Measurements from ENCODE around the gene ZNF593OS.

Gene ZNF593OS

DNA sequence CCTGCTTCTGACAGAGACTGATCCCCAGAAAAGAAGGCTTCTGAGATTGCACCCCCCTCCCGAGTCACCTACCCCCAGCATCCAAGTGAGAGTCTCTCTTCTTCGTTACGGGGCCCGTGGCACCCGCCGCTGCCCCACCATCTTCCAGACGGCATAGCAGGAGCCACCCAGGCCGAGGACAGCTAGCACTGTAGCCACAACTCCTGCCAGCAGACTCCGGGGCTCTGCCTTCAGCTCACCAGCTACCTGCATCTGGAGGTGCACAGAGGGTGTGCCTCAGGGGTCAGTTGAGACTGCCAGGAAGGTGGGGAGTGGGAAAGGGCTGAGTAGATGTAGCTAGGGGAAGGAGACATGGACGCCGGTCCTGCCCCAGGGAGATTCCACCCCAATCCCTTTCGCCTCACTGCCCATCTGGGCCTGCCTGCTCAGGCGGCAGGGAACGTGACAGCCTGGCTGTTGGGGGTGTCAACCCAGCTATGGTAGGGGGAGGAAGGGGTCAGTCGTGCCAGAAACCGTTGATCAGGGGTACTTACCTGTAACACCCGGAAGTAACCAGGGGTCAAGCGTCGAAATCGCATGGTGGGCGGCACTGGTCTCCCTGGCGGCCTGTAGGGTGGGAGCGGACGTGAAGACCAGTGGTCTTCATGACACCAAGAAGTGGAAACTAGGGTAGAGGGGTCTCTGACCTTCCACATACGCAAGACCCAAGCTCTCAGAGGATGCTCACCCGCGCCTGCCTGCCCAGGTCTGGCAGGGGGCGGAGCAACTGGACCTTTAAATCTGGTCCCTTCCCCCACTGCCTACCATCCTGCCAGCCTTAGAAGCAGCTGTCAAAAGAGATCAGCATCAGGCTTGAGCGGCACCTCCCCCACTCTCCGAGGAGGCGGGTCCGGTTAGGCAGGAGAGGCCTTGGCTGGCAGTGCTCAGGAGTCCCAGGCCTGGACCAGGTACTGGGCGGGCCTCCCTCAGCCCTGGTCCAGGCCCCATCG lies at the start of gene ZNF593OS:
Gene ZNF593OS, minus strand, starts transcription at position 749 of the 989 bp plus-strand sequence. Its CDS starts 171 bp downstream, at position 578.
- no peak for DNase-seq (ENCODE audit: low read depth in 2 of 2)

- DNase-seq (ENCODE audit: low read depth in 2 of 2) = no peak
Measured at GRCh38 chr1:26221094-26221493, 49.5 kb upstream of the ZNF593OS start.

- no peak for DNase-seq (ENCODE audit: low read depth in 2 of 2)
Measured at GRCh38 chr1:26220199-26220912, 48.7 kb upstream of the ZNF593OS start.

GRCh38 chr1:26218906-26219494 lies 47.4 kb upstream of the ZNF593OS start:
- no peak for DNase-seq (ENCODE audit: low read depth in 2 of 2)

DNA sequence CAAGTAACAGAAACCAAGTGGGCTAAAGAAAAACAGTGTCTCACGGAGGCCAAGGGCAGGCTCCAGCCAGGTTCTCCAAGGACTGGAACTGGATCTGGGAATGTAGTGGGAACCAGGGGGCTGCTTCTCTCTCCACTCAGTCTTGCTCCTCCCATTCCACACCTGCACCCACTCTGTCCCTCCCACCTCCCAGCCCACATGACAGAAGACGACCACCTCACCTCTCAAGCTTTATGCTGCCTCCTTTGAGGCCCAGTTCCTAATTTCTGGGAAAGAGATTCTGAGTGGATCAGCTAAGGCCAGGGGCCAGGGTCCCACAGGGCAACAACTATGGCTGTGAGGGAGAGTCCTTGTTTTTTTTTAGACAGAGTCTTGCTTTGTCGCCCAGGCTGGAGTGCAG lies 43.6 kb upstream of the ZNF593OS start:
- no peak for DNase-seq (ENCODE audit: low read depth in 2 of 2)

DNA sequence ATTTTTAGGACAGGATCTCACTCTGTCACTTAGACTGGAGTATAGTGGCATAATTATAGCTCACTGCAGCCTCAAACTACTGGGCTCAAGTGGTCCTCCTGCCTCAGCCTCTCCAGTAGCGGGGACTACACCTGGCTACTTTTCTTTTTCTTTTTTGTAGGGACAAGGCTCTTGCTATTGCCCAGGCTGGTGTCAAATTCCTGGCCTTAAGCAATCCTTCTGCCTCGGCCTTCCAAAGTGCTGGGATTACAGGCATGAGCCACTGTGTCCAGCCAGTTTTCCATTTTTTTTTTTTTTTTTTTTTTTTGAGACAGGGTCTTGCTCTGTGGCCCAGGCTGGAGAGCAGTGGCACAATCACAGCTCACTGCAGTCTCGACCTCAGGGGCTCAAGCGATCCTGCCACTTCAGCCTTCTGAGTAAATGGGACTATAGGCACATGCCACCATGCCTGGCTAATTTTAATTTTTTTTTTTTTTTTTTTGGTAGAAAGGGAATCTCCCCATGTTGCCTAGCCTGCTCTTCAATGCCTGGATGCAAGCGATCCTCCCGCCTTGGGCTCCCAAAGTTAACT lies 41.8 kb upstream of the ZNF593OS start:
- DNase-seq (ENCODE audit: low read depth in 2 of 2) = no peak

DNA sequence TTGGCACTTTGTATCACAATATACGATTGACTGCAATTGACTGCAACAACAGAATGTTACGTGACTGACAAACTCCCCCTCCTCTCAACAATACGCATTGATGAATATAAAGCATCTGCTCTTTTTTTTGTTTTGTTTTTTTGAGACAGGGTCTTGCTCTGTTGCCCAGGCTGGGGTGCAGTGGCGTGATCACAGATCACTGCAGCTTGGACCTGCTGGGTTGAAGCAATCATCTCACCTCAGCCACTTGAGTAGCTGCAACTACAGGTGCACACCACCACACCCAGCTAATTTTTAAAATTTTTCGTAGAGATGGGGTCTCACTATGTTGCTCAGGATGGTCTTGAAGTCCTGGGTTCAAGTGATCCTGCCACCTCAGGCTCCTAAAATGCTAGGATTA lies 41.1 kb upstream of the ZNF593OS start:
- no peak for DNase-seq (ENCODE audit: low read depth in 2 of 2)

DNA sequence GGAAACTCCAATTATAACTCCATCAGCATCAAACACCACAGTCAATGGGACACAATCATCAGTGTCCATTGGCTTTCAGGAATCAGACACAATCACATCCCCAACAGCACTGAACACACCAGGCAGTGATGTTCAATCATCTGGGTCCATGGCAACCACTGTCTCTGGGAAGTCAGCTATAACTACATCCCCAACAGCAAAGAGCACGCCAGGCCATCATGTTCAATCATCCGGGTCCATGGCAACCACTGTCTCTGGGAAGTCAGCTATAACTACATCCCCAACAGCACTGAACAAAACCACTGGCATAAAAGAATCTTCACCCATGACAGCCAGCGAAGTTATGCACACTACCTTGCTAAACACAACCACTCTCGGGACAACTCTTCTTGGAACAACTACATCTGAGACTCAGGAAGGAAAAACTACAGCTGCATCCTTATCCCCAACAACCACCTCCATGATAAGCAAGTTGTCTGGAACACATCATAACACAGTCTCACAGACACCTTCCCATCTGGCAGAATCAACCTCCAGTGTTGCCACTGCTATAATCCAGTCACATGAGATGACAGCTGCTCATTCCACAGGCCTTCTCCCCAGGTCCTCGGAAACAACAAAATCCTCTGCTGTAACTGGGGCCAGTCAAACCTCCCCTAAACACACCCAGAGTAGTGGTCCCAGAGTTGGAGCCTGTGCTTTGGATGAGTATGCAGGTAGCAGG lies 38.7 kb upstream of the ZNF593OS start:
- no peak for DNase-seq (ENCODE audit: low read depth in 2 of 2)

DNA sequence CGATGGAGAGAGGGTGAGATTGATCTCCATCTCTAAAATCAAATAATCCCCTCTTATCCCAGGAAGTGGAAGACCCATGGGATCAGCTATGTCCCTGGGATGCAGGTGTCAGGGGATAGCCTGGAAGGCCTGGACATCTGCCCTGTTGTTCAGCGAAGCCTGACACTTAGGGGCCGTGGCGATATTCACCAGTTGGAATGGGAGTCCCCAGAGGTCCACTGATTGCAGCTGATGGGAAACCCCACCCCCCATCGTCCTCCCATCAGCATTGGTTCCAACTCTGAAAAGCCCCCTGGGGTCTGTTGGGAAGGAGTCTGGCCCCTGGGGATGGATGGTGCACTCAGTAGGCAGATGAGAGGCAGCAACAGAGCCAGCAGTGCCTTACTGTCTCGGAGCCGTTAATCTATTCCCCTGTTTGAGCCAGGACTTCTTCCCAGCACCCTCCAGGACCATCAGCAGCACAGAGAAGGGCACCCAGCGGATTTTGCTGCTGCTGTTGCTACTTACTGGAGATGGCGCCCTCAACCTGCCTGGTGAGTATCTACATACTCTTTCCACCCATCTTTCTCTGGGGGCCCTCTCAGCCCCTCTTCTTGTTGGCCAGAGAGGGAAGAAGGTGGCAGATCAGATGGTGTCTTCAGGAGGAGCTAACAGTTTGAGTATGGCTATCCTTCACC lies 32.1 kb upstream of the ZNF593OS start:
- no peak for DNase-seq (ENCODE audit: low read depth in 2 of 2)

DNA sequence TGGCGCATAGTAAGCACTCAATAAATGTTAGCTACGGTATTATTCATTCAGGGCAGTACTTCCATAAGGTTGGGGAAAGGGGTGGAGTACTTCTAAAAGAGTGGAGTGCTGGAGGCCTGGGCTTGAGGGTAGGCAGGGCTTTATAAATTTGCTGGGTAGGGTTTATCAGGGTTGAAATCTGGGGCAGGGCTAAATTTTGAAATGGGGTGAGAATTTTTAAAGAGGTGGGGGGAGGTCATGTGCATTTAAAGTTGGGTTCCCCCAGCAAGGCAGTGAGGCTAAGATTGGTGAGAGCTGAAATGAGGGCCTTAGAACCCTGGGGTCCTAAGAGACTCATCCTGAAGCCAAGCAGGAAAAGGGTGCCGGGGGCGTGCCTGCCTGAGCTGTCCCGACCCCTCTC lies 28.8 kb upstream of the ZNF593OS start:
- no peak for DNase-seq (ENCODE audit: low read depth in 2 of 2)

DNA sequence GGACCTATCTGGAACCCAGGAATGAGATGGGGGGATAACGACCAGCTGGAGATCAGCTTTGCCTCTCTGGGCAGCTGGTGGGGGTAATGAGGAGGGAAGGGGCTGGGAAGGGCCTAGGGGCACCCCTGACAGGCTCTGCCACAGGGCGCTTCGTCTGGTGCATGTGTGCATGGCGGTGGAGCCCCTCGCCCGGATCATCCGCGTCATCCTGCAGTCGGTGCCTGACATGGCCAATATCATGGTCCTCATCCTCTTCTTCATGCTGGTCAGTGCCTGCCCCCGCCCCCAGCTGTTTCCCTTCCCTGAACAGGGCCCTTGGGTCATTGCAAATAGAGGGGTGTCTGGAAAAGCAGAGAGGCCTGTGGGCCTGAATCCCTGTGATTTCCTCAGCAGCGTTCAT lies 26.2 kb upstream of the ZNF593OS start:
- no peak for DNase-seq (ENCODE audit: low read depth in 2 of 2)

DNA sequence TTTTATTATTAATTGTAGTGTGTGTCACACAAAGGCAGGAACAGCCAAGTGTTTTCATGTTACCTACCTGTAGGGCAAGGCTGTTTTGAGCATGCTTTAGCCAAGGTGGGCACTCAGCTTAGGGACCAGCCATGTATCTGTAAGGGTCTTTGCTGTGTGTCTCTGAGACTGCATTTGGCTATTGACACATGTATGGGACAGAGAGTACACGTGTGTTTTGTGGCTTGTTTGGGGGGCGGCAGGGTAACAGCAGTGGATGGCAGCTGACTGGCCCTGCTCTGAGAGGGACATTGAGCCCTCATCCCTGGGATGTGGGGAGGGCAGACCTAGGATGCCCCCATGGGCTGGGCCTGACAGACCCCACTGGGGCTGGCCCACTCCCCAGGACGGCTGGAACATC lies 25.7 kb upstream of the ZNF593OS start:
- no peak for DNase-seq (ENCODE audit: low read depth in 2 of 2)

GRCh38 chr1:26195805-26196204 lies 24.2 kb upstream of the ZNF593OS start:
- DNase-seq (ENCODE audit: low read depth in 2 of 2) = no peak

- no peak for DNase-seq (ENCODE audit: low read depth in 2 of 2)
Measured at GRCh38 chr1:26191739-26192138, 20.1 kb upstream of the ZNF593OS start.

DNA sequence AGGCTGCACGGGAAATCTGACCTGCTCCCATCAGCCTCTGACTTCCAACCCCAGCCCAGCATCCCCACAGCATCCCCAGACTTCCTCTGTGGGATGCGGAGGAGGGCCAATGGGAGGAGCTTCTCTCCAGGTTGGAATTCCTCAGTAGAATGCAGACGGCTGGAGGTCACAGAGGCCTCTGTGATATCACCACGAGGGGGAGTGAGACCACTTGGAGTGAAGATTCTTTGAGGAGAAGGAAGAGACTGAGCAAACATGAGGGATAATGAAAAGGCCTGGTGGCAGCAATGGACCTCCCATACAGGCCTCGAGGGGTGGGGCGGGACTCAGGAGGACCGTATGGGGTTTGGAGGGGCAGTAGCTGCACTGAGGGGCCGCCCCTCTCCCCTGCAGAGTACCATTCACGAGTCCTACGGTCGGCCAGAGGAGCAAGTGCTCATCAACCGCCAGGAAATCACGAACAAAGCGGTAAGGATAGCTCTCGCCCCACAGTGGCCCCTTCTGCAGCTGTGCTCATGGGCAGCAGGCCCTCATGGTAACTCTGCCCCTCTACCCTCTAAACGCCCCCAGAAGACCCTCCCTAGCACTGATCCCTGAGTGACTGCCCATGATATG lies 18.8 kb upstream of the ZNF593OS start, which contains the start of gene CATSPER4:
Gene CATSPER4, plus strand, starts transcription at position 230 of the 615 bp plus-strand sequence. Its CDS starts 26 bp downstream, at position 256.
- DNase-seq (ENCODE audit: low read depth in 2 of 2) = no peak

GRCh38 chr1:26189751-26190275 lies 18.2 kb upstream of the ZNF593OS start:
- DNase-seq (ENCODE audit: low read depth in 2 of 2) = no peak

GRCh38 chr1:26189331-26189730 lies 17.7 kb upstream of the ZNF593OS start:
- DNase-seq (ENCODE audit: low read depth in 2 of 2) = no peak

DNA sequence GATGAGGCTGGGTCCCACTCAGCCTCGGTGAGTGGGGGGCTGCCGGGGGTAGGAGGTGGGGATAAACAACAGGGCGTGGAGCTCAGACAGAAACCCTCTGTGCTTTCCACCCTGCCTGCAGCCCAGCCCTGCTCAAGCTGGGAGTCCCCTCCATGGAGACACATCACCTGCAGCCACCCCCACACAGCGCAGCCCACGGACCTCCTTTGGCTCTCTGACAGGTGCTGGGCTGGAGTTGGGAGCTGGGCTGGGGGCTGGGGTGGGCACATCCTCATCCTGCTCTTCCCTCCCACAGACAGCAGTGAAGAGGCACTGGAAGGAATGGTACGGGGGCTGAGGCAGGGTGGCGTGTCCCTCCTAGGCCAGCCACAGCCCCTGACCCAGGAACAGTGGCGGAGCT lies 16.8 kb upstream of the ZNF593OS start:
- no peak for DNase-seq (ENCODE audit: low read depth in 2 of 2)

GRCh38 chr1:26187882-26188281 lies 16.2 kb upstream of the ZNF593OS start:
- DNase-seq (ENCODE audit: low read depth in 2 of 2) = no peak

DNA sequence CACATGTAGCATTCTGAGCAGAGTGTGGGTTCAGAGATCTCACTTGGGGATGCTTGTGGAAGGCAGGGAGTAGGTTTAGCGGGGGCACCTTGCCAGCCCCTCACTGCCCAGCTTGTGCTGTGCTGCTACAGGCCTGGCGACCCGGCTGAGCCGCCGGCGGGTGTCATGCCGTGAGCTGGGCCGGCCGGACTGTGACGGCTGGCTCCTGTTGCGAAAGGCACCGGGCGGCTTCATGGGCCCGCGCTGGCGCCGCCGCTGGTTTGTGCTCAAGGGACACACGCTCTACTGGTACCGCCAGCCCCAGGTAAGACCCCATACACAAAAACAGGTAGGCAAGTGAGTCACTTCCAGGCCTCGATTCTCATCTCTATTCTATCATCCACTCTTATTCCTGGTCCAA lies 13.3 kb upstream of the ZNF593OS start:
- no peak for DNase-seq (ENCODE audit: low read depth in 2 of 2)
